GM12891 (cell line): ENCODE results near the gene SH2D3C.

Experiments used
- POLR2A ChIP-seq: IDR thresholded peaks from 2 replicates; pipeline ENCODE4 v1.6.1; 2011; ENCODE audit warnings: low read depth, low read length, control low read depth
- POLR2AphosphoS5 ChIP-seq: IDR thresholded peaks from 2 replicates; pipeline ENCODE4 v1.6.1; 2011; ENCODE audit warnings: low read depth, low read length, control low read depth
- TAF1 ChIP-seq: IDR thresholded peaks from 2 replicates; pipeline ENCODE4 v1.6.1; 2011; ENCODE audit warnings: low read depth, low read length, control low read depth

GRCh38 chr9:127773272-127773671 lies 5.2 kb downstream of the SH2D3C start:
- no peak for TF ChIP-seq POLR2AphosphoS5
- TF ChIP-seq POLR2A, result no peak
- no peak for TF ChIP-seq TAF1
